ENCODE results near the gene PMPCA.

DNA sequence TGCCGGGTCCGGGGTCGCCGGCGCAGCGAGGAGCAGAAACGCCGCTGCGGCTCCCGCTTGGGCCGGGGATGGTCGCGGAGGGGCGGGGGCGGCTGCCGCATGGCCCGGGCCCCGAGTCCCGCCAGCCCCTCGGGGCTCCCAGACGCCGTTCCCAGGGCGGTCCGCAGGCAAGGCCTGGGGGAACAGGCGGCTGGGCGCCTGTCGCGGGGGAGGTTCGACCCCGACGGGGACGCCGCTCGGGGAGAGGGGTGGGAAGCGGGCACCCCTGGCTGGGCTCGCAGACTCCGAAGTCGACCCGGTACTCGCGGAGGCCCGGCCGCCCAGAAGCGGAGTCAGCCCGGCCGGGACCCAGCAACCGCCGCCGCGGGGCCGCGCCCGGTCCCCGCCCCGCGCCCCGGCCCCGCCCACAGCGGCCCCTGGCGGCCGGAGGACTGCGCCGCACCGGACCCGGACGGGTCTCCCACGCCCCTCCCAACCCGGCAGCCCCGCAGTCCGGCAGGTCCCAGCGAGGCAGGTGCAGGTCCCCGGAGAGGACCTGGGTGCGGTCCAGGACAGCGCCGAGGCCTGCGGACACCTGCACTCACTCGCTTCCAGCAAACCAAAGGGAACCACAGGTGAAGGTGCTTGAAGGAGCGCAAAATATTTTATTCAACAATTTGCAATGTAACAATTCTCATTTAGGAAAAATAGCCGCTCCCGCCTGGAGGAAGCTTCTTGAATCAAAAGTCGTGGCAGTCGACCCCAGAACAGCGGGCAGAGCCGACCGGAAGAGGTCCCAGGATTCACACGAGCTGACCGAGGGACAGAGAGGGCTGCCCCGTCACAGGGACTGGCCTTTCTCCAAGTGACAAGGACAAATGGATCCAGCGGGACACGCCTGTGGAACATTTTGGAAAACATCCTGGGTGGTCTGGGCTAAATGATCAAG is 29.3 kb downstream of the PMPCA start, which contains the start of gene INPP5E:
- no peak for TF ChIP-seq GATA2 (IDR thresholded peaks at IDR 0.05; ENCODE audit: low read depth, low read length)
- no peak for TF ChIP-seq GATA3 (IDR thresholded peaks at IDR 0.05; ENCODE audit: low read depth, low read length)
